Measurements from ENCODE around the gene NUP188. TPM values are rescaled to one million over a fixed set of nuclear protein-coding genes. Genes with fewer than 3 reads are reported as not detected.

The NUP188 gene
- total RNA-seq, 1 donor from 2014 or later: 15.9 TPM

- peak; percentile 2 for DNase-seq
- Histone ChIP-seq H3K4me3 (no peak overlapping the region), H3K36me3 (peaks cover 14% of the 10 kb centered on the region), H3K27ac (replicated peaks) (no peak overlapping the region), H3K4me1 (no peaks in the 10 kb centered on the region), H3K9me3 (replicated peaks) (no peaks in the 10 kb centered on the region), H3K27me3 (ENCODE audit: low read depth) (no peaks in the 10 kb centered on the region)
- no peak for TF ChIP-seq CTCF (IDR thresholded peaks at IDR 0.05; ENCODE audit: borderline replicate concordance)
- intact Hi-C loops (cut with micrococcal nuclease): no loop called here
Observed at GRCh38 chr9:128933731-128934130, 13.8 kb upstream of the NUP188 start.

- H3K36me3 ChIP-seq: peaks cover 14% of the 10 kb centered on the region
- no peak overlapping the region for H3K27ac ChIP-seq (replicated peaks)
- H3K27me3 ChIP-seq (ENCODE audit: low read depth): no peaks in the 10 kb centered on the region
- no peak for DNase-seq
- no peak for TF ChIP-seq CTCF (IDR thresholded peaks at IDR 0.05; ENCODE audit: borderline replicate concordance)
- H3K4me3 ChIP-seq: no peak overlapping the region
- H3K4me1 ChIP-seq: peaks cover 14% of the 10 kb centered on the region
- H3K9me3 ChIP-seq (replicated peaks): no peaks in the 10 kb centered on the region
- intact Hi-C loops (cut with micrococcal nuclease): no loop called here
Observed at GRCh38 chr9:128936171-128936865, 11.2 kb upstream of the NUP188 start.

GRCh38 chr9:128937310-128938165 lies 10.0 kb upstream of the NUP188 start:
- Histone ChIP-seq H3K36me3 (peaks cover 19% of the 10 kb centered on the region), H3K27me3 (ENCODE audit: low read depth) (no peaks in the 10 kb centered on the region), H3K4me1 (peaks cover 26% of the 10 kb centered on the region), H3K27ac (replicated peaks) (no peak overlapping the region), H3K4me3 (no peak overlapping the region), H3K9me3 (replicated peaks) (no peaks in the 10 kb centered on the region)
- DNase-seq: no peak
- no peak for TF ChIP-seq CTCF (IDR thresholded peaks at IDR 0.05; ENCODE audit: borderline replicate concordance)
- intact Hi-C loops (cut with micrococcal nuclease): no loop called here

- intact Hi-C loops (cut with micrococcal nuclease): no loop called here
- H3K9me3 ChIP-seq (replicated peaks): no peaks in the 10 kb centered on the region
- no peaks in the 10 kb centered on the region for H3K27me3 ChIP-seq (ENCODE audit: low read depth)
- H3K4me1 ChIP-seq: peaks cover 48% of the 10 kb centered on the region
- no peak for DNase-seq
- TF ChIP-seq CTCF (IDR thresholded peaks at IDR 0.05; ENCODE audit: borderline replicate concordance): no peak
- H3K4me3 ChIP-seq: no peak overlapping the region
- H3K27ac ChIP-seq (replicated peaks): peak overlapping the region; percentile 63
- peaks cover 15% of the 10 kb centered on the region for H3K36me3 ChIP-seq
Observed at GRCh38 chr9:128940271-128940921, 7.1 kb upstream of the NUP188 start.

GRCh38 chr9:128940946-128941755 lies 6.3 kb upstream of the NUP188 start:
- peaks cover 21% of the 10 kb centered on the region for H3K36me3 ChIP-seq
- TF ChIP-seq CTCF (IDR thresholded peaks at IDR 0.05; ENCODE audit: borderline replicate concordance): no peak
- intact Hi-C loops (cut with micrococcal nuclease): no loop called here

More at GRCh38 chr9:128940946-128941755, 6.3 kb upstream of the NUP188 start:
- Histone ChIP-seq H3K4me1 (peaks cover 56% of the 10 kb centered on the region), H3K27ac (replicated peaks) (peak overlapping the region; percentile 63), H3K9me3 (replicated peaks) (no peaks in the 10 kb centered on the region), H3K27me3 (ENCODE audit: low read depth) (no peaks in the 10 kb centered on the region), H3K4me3 (no peak overlapping the region)
- DNase-seq: no peak

All from left ventricle myocardium inferior (tissue), 1 donor.